Measurements from ENCODE around the gene MAN2B2. TPM values are rescaled to one million over a fixed set of nuclear protein-coding genes. Genes with fewer than 3 reads are reported as not detected.

Gene MAN2B2
- total RNA-seq (1 to 10 TPM; 3.0 to 6.6 (median 3.9) TPM), polyA plus RNA-seq (1 to 10 TPM; 1.8 to 3.2 (median 2.7) TPM)
- long read RNA-seq, donor 1, partial matches to known transcripts, result 1 of 2 reads
- long read RNA-seq, donor 1, other reads (novel, unspliced or antisense), result 1 of 2 reads
- long read RNA-seq, donor 2, full-length matches to known transcripts, result 1 of 6 reads
- long read RNA-seq, donor 2, partial matches to known transcripts, result 3 of 6 reads
- long read RNA-seq, donor 2, other reads (novel, unspliced or antisense), result 2 of 6 reads

GRCh38 chr4:6574747-6575502 is at the start of gene MAN2B2:
TSS of gene MAN2B2 (plus strand) at chr4:6575189. CDS start at chr4:6575211, 22 bp downstream.
- no peak for TF ChIP-seq CTCF (IDR thresholded peaks at IDR 0.05)
- Histone ChIP-seq H3K36me3 (ENCODE audit: insufficient read depth in 1 of 2, low read depth in 1 of 2) (peaks cover 0 to 8% of the 10 kb centered on the region in 2 donors), H3K4me3 (peak within 1 kb of the TSS; percentile 83), H3K4me1 (peaks cover 9% of the 10 kb centered on the region), H3K27ac (no peak within 1 kb of the TSS), H3K27me3 (ENCODE audit: insufficient read depth in 3 of 3, low read length in 2 of 3) (peaks cover 0 to 1% (median 0%) of the 10 kb centered on the region in 3 donors), H3K9me3 (no peaks in the 10 kb centered on the region)
- ATAC-seq (peak; percentile 95 to 99 (median 98)), DNase-seq (peak; percentile 91 to 93)
- WGBS, 3 donors, result 1 to 2% (median 1%) methylated on average over 39 to 62 of the region's 62 CpGs
- intact Hi-C loops (cut with DNase I), result no loop called here

- Histone ChIP-seq H3K9me3 (no peaks in the 10 kb centered on the region), H3K4me1 (no peaks in the 10 kb centered on the region), H3K27ac (no peak overlapping the region), H3K27me3 (ENCODE audit: insufficient read depth in 3 of 3, low read length in 2 of 3) (peaks cover 0 to 14% (median 1%) of the 10 kb centered on the region in 3 donors), H3K36me3 (ENCODE audit: insufficient read depth in 1 of 2, low read depth in 1 of 2) (no peaks in the 10 kb centered on the region), H3K4me3 (no peak overlapping the region)
- DNase-seq (no peak), ATAC-seq (no peak)
- 79 to 83% (median 81%) methylated on average over 9 of the region's 9 CpGs for WGBS, 3 donors
- no peak for TF ChIP-seq CTCF (IDR thresholded peaks at IDR 0.05)
- intact Hi-C loops (cut with DNase I), result no loop called here
Observed at GRCh38 chr4:6525474-6525873, 49.5 kb upstream of the MAN2B2 start.

GRCh38 chr4:6526156-6526555 is 48.8 kb upstream of the MAN2B2 start:
- Histone ChIP-seq H3K36me3 (ENCODE audit: insufficient read depth in 1 of 2, low read depth in 1 of 2) (no peaks in the 10 kb centered on the region), H3K4me3 (no peak overlapping the region), H3K9me3 (no peaks in the 10 kb centered on the region), H3K27me3 (ENCODE audit: insufficient read depth in 3 of 3, low read length in 2 of 3) (peaks cover 0 to 14% (median 4%) of the 10 kb centered on the region in 3 donors), H3K4me1 (no peaks in the 10 kb centered on the region), H3K27ac (no peak overlapping the region)
- 61 to 66% (median 62%) methylated on average over 5 of the region's 5 CpGs for WGBS, 3 donors
- DNase-seq, result no peak
- no peak for ATAC-seq
- no peak for TF ChIP-seq CTCF (IDR thresholded peaks at IDR 0.05)
- intact Hi-C loops (cut with DNase I), result no loop called here

- 37 to 43% (median 41%) methylated on average over 9 of the region's 9 CpGs for WGBS, 3 donors
- Histone ChIP-seq H3K9me3 (no peaks in the 10 kb centered on the region), H3K4me3 (no peak overlapping the region), H3K4me1 (no peaks in the 10 kb centered on the region), H3K27ac (no peak overlapping the region), H3K36me3 (ENCODE audit: insufficient read depth in 1 of 2, low read depth in 1 of 2) (no peaks in the 10 kb centered on the region), H3K27me3 (ENCODE audit: insufficient read depth in 3 of 3, low read length in 2 of 3) (peaks cover 0 to 14% (median 6%) of the 10 kb centered on the region in 3 donors)
- intact Hi-C loops (cut with DNase I), result no loop called here
- no peak for ATAC-seq
- TF ChIP-seq CTCF (IDR thresholded peaks at IDR 0.05), result no peak
- no peak for DNase-seq
Observed at GRCh38 chr4:6526671-6527091, 48.3 kb upstream of the MAN2B2 start.

Measured in psoas muscle (tissue), 8 donors.